Cardiac muscle cell (in vitro differentiated cells and primary cell): ENCODE data around the gene SULT1C4. TPM values are rescaled to one million over a fixed set of nuclear protein-coding genes. Genes with fewer than 3 reads are reported as not detected.
"Not testable (repeated sequence)": the region's sequence is repeated elsewhere in the genome, so short reads cannot be mapped to it uniquely, and the experiment has no call there.

Experiments used
- DNase-seq, 2 donors: peaks; one replicate each; pipeline versions ENCODE4 v3.0.0 to v3.0.0-alpha.2; 2010 to 2017; ENCODE audit warnings: low read depth in 1 of 2, low spot score in 1 of 2
- H3K27ac ChIP-seq: fragments of 200-600 bp; sonication (generic); 2 replicates; pipeline ENCODE4 v1.5.1; 2016
- H3K27me3 ChIP-seq: fragments of 200-600 bp; sonication (generic); 2 replicates; pipeline ENCODE4 v1.6.0; 2016; ENCODE audit warnings: control low read depth
- H3K36me3 ChIP-seq: fragments of 200-600 bp; sonication (generic); 2 replicates; pipeline ENCODE4 v1.5.1; 2016; ENCODE audit warnings: control low read depth
- H3K4me1 ChIP-seq: fragments of 200-600 bp; sonication (generic); 2 replicates; pipeline ENCODE4 v1.8.1; 2017; ENCODE audit warnings: low read depth, mild to moderate bottlenecking, mixed run types
- H3K4me3 ChIP-seq: fragments of 200-600 bp; sonication (generic); 2 replicates; pipeline ENCODE4 v1.5.1; 2016; ENCODE audit warnings: mild to moderate bottlenecking
- H3K9me3 ChIP-seq: fragments of 200-600 bp; sonication (generic); 2 replicates; pipeline ENCODE4 v1.5.1; 2017; ENCODE audit warnings: low read depth, mild to moderate bottlenecking, control low read depth
- polyA plus RNA-seq: library from polyadenylated mRNA; unstranded; fragments of >200 nt; fragmentation: Nextera tagmentation; extraction: Ambion mirVana; gene quantifications from 2 replicates; pipeline ENCODE4 v1.2.1, GENCODE V29; 2016
- total RNA-seq: library from RNA; depleted of rRNA; stranded (reverse); fragments of >200 nt; gene quantifications from 2 replicates; pipeline ENCODE4 v1.2.3, GENCODE V29; 2016
- TF ChIP-seq, protein P1 (sequence below): IDR thresholded peaks from 2 replicates; pipeline ENCODE4 v1.5.1; 2012; ENCODE audit warnings: low read depth, mild to moderate bottlenecking, low read length

Gene SULT1C4
- total and polyA plus RNA-seq, 2 experiments from 2014 or later: 10.6 to 14.3 TPM

DNA sequence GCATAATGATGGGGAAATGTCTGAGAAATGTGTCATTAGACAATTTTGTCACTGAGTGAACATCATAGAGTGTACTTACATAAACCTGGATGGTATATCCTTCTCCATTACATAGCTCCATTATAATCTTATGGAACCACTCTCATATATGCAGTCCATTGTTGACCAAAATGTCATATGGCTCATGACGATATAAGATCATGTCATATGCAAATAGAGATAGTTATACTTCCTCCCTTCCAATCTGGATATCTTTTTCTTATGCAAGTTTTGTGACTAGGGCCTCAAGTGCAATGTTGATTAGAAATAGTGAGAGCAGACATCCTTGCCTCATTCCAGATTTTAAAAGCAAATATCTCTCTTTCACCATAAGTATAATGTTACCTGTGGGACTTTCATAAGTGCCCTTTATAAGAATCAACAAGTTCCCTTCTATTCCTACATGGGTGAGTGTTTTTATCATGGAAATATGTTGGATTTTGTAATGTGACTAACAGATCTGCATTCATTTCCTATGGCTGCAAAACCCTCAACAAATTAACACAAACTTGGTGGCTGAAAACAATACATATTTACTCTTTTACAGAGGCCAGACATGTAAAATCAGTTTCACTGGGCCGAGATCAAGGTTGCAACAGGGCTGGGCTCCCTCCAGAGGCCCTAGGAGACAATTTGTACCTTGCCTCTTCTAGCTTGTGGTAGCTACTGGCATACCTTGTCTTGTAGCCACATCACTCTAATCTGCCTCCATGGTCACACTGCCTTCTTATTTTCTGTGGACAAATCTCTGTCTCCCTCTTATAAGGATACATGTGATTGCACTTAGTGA is 21.6 kb upstream of the SULT1C4 start:
- Histone ChIP-seq H3K27ac (no peak overlapping the region), H3K27me3 (no peaks in the 10 kb centered on the region), H3K4me1 (no peaks in the 10 kb centered on the region), H3K4me3 (no peak overlapping the region), H3K9me3 (no peaks in the 10 kb centered on the region), H3K36me3 (no peaks in the 10 kb centered on the region)
- TF ChIP-seq, protein P1, sequence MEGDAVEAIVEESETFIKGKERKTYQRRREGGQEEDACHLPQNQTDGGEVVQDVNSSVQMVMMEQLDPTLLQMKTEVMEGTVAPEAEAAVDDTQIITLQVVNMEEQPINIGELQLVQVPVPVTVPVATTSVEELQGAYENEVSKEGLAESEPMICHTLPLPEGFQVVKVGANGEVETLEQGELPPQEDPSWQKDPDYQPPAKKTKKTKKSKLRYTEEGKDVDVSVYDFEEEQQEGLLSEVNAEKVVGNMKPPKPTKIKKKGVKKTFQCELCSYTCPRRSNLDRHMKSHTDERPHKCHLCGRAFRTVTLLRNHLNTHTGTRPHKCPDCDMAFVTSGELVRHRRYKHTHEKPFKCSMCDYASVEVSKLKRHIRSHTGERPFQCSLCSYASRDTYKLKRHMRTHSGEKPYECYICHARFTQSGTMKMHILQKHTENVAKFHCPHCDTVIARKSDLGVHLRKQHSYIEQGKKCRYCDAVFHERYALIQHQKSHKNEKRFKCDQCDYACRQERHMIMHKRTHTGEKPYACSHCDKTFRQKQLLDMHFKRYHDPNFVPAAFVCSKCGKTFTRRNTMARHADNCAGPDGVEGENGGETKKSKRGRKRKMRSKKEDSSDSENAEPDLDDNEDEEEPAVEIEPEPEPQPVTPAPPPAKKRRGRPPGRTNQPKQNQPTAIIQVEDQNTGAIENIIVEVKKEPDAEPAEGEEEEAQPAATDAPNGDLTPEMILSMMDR: no peak
- no peak for DNase-seq

DNA sequence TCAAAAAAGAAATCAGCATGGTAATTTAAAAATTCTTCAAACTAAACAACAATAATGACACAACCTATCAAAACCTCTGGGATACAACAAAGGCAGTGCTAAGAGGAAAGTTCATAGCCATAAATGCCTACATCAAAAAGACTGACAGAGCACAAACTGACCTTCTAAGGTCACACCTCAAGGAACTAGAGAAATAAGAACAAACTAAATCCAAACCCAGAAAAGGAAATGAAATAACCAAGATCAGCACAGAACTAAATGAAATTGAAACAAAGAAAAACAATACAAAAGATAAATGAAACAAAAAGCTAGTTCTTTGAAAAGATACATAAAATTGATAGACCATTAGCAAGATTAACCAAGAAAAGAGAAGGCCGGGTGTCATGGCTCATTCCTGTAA is 18.4 kb upstream of the SULT1C4 start:
- not testable (repeated sequence) for H3K36me3 ChIP-seq, H3K4me1 ChIP-seq, H3K27ac ChIP-seq, DNase-seq, H3K27me3 ChIP-seq, H3K9me3 ChIP-seq, H3K4me3 ChIP-seq

DNA sequence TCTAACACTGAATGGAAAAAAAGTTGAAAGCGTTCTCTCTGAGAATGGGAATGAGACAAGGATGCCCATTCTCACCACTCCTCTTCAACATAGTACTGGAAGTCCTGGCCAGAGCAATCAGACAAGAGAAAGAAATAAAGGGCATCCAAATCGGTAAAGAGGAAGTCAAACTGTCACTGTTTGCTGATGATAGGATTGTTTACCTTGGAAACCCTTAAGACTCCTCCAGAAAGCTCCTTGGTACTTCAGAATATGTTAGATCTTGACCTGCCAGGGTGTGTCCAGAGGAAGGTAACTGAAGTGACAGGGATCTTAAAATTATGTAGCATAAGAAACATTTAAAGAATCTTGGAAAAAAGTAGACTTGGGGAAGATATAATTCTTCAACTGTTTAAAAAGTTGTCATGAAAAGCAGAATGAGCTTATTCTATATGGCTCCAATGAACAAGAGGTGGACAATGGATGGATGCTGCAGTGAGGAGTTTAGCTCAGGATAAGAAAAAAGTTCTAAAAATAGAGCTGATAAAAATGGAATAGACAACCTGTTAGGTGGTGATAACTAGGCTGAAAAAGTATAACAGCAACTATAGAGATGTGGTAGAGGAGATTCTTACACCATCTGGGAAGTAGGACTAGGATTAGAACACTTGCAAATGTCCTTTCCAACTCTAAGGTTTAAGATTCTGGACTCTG is 16.8 kb upstream of the SULT1C4 start:
- H3K4me1 ChIP-seq: no peaks in the 10 kb centered on the region
- no peaks in the 10 kb centered on the region for H3K9me3 ChIP-seq
- TF ChIP-seq, protein P1: no peak
- DNase-seq: no peak
- no peaks in the 10 kb centered on the region for H3K36me3 ChIP-seq
- H3K27ac ChIP-seq: no peak overlapping the region
- H3K4me3 ChIP-seq: no peak overlapping the region
- no peaks in the 10 kb centered on the region for H3K27me3 ChIP-seq

DNA sequence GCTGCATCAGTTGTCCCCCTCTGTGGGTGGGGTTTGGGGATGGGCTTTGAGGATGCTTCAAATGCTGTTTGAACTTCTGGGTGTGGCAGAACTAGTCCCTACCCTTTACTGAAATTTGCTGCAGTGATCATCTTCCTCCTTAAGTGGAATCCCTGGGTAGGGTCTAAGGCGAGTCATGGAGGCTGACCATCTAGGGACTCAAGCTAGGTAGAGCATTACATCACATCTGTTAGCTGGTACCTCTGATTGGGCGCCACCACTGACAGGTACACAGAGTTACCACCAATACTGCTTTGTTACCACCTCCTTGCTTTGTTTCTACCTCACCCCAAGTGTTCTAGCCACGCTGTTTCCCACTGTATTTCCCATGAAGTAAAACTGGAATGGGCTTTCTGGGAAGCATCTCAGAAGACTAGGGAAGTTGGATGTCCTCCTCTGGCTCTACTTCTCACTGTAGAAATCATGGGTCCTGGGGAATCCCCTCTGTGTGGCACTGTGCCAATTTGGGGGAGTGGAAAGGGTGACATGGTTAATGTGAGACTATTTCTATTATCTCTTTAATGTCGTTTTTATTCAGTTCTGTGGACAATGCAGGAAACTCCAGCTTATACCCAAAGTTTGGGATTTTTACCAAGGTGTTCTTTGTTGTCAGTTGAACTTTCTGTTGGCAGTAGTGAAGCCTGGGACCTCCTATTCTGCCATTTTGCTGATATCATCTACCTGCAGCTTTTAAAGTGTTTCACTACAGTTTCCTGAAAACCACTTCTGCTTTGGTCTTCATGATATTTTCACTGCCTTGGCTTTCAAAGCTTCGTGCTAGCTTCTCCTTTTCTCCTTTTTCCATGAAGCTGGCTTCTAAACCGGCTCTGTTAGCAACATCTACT is 14.5 kb upstream of the SULT1C4 start:
- Histone ChIP-seq H3K27me3 (no peaks in the 10 kb centered on the region), H3K27ac (no peak overlapping the region), H3K36me3 (no peaks in the 10 kb centered on the region), H3K9me3 (no peaks in the 10 kb centered on the region), H3K4me1 (no peaks in the 10 kb centered on the region), H3K4me3 (no peak overlapping the region)
- DNase-seq: no peak
- TF ChIP-seq, protein P1: no peak

DNA sequence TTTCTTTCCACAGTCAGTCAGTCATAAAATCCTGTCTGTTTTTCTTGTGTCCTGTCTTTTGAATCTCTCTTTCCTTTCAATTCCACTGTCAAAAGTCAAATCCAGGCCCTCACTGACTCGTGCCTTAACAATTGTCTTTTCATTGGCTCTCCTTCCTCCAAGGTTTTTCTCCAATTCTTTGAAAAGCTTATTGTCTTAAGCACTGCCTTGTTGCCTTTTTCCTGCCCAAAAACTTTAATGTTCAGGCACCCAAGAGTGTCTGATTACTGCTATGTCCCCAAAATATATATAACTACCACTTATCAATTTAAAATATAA is 13.9 kb upstream of the SULT1C4 start:
- Histone ChIP-seq H3K4me1 (no peaks in the 10 kb centered on the region), H3K27me3 (no peaks in the 10 kb centered on the region), H3K9me3 (no peaks in the 10 kb centered on the region), H3K36me3 (no peaks in the 10 kb centered on the region), H3K27ac (no peak overlapping the region), H3K4me3 (no peak overlapping the region)
- no peak for DNase-seq
- TF ChIP-seq, protein P1: no peak
